ENCODE measurements around the gene DHCR24.

Gene DHCR24

GRCh38 chr1:54800041-54800898 is 86.7 kb downstream of the DHCR24 start:
- DNase-seq: no peak
